ENCODE data around the gene POR. TPM values are rescaled to one million over a fixed set of nuclear protein-coding genes. Genes with fewer than 3 reads are reported as not detected.

The POR gene
- total and polyA plus RNA-seq, 2 of the 13 experiments (the other 11 are each of a cell fraction or from before 2014, with no cell fraction given) = 145 to 266 TPM

DNA sequence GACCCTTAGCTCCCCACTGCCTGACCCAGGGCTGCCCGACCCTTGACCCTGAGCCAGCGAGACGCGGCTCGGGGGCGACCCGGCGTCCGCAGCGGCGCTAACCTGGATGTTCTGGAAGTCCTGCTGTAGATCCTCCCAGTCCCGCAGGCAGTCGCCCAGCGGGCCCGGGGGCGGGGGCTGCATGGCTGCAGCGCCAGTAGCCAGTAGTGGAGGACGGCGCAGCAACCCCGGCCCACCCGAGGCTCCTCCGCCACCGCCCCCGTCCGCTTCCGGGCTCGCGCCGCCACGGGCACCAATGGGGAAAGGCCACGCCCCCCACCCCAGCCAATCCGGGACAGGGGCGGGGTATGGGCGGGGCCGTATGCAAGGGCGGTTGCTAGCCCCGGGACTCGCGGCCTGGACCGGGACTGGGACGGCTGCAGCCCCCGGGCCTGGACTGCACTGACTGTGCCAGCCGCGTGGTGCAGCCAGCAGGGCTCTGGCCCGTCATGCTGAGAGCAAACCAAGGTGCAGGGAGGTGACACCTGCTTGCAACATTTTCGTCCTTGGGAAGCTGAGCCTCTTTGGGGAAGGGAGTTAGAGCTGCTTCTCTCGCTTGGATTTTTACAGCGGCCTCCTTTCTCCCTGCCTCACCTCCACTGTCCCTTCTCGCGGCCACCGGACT, 79.6 kb downstream of the POR start, which contains the start of gene TMEM120A (continued):
- TF ChIP-seq KDM5A (IDR thresholded peaks at IDR 0.05; ENCODE audit: borderline replicate concordance, low read length) (no peak; the same call in 1 of the 2 replicates), ZNF430 (CRISPR knock-in tag; IDR thresholded peaks at IDR 0.05) (peak; percentile 91), CHCHD3 (CRISPR knock-in tag; IDR thresholded peaks at IDR 0.05) (no peak), ZFYVE20 (CRISPR knock-in tag; IDR thresholded peaks at IDR 0.05; ENCODE audit: borderline replicate concordance, low read depth) (0 out of 2 replicates have a peak, but pooled peaks have one; percentile 17), ZNF616 (CRISPR knock-in tag; IDR thresholded peaks at IDR 0.05; ENCODE audit: low read depth) (no peak), RNF2 (conservative IDR thresholded peaks at IDR 0.05; ENCODE audit: low read depth) (0 out of 2 replicates have a peak, but pooled peaks have one; percentile 18), ZNF253 (CRISPR knock-in tag; IDR thresholded peaks at IDR 0.05; ENCODE audit: borderline replicate concordance) (no peak), NR2C2 (CRISPR knock-in tag; IDR thresholded peaks at IDR 0.05; ENCODE audit: borderline replicate concordance) (peak; percentile 84), ZNF180 (CRISPR knock-in tag; IDR thresholded peaks at IDR 0.05; ENCODE audit: borderline replicate concordance, low read depth) (no peak), ZNF234 (CRISPR knock-in tag; conservative IDR thresholded peaks at IDR 0.05) (0 out of 2 replicates have a peak, but pooled peaks have one; percentile 47), ARNTL (CRISPR knock-in tag; IDR thresholded peaks at IDR 0.05) (peak; percentile 44; the same call in 1 of the 2 replicates), RFX5 (IDR thresholded peaks at IDR 0.05; ENCODE audit: low read depth, low read length) (no peak), NONO (IDR thresholded peaks at IDR 0.05) (no peak), NONO (CRISPR knock-in tag; conservative IDR thresholded peaks at IDR 0.05) (peak; percentile 74; the same call in 1 of the 2 replicates), HNRNPH1 (optimal IDR thresholded peaks at IDR 0.05; ENCODE audit: low read depth, low read length) (no peak), YEATS4 (CRISPR knock-in tag; IDR thresholded peaks at IDR 0.05; ENCODE audit: borderline replicate concordance) (0 out of 2 replicates have a peak, but pooled peaks have one; percentile 43), ISL2 (CRISPR knock-in tag; IDR thresholded peaks at IDR 0.05) (peak; percentile 52; the same call in 1 of the 2 replicates), ZNF326 (CRISPR knock-in tag; IDR thresholded peaks at IDR 0.05; ENCODE audit: borderline replicate concordance) (no peak), NFKB2 (CRISPR knock-in tag; IDR thresholded peaks at IDR 0.05; ENCODE audit: borderline replicate concordance) (0 out of 2 replicates have a peak, but pooled peaks have one; percentile 71), ZNF468 (CRISPR knock-in tag; IDR thresholded peaks at IDR 0.05) (no peak), POLR2G (IDR thresholded peaks at IDR 0.05; ENCODE audit: low read depth, low read length) (peak; percentile 88), RAD51 (IDR thresholded peaks at IDR 0.05; ENCODE audit: borderline replicate concordance) (no peak), NFKBIZ (CRISPR knock-in tag; IDR thresholded peaks at IDR 0.05) (no peak), ZNF792 (CRISPR knock-in tag; IDR thresholded peaks at IDR 0.05) (peak; percentile 34; the same call in 1 of the 2 replicates), CBFB (CRISPR knock-in tag; IDR thresholded peaks at IDR 0.05) (peak; percentile 18; the same call in 1 of the 2 replicates)
- TF ChIP-seq, protein P1, sequence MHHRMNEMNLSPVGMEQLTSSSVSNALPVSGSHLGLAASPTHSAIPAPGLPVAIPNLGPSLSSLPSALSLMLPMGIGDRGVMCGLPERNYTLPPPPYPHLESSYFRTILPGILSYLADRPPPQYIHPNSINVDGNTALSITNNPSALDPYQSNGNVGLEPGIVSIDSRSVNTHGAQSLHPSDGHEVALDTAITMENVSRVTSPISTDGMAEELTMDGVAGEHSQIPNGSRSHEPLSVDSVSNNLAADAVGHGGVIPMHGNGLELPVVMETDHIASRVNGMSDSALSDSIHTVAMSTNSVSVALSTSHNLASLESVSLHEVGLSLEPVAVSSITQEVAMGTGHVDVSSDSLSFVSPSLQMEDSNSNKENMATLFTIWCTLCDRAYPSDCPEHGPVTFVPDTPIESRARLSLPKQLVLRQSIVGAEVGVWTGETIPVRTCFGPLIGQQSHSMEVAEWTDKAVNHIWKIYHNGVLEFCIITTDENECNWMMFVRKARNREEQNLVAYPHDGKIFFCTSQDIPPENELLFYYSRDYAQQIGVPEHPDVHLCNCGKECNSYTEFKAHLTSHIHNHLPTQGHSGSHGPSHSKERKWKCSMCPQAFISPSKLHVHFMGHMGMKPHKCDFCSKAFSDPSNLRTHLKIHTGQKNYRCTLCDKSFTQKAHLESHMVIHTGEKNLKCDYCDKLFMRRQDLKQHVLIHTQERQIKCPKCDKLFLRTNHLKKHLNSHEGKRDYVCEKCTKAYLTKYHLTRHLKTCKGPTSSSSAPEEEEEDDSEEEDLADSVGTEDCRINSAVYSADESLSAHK (CRISPR knock-in tag; IDR thresholded peaks at IDR 0.05; ENCODE audit: borderline replicate concordance) = no peak
- TF ChIP-seq, protein P2, sequence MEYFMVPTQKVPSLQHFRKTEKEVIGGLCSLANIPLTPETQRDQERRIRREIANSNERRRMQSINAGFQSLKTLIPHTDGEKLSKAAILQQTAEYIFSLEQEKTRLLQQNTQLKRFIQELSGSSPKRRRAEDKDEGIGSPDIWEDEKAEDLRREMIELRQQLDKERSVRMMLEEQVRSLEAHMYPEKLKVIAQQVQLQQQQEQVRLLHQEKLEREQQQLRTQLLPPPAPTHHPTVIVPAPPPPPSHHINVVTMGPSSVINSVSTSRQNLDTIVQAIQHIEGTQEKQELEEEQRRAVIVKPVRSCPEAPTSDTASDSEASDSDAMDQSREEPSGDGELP (IDR thresholded peaks at IDR 0.05; ENCODE audit: borderline replicate concordance, low read depth) = no peak
- TF ChIP-seq, protein P3, sequence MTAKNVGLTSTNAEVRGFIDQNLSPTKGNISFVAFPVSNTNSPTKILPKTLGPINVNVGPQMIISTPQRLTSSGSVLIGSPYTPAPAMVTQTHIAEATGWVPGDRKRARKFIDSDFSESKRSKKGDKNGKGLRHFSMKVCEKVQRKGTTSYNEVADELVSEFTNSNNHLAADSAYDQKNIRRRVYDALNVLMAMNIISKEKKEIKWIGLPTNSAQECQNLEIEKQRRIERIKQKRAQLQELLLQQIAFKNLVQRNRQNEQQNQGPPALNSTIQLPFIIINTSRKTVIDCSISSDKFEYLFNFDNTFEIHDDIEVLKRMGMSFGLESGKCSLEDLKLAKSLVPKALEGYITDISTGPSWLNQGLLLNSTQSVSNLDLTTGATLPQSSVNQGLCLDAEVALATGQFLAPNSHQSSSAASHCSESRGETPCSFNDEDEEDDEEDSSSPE (CRISPR knock-in tag; IDR thresholded peaks at IDR 0.05) = peak; percentile 84
